ENCODE data around the gene ERF.
A peak's percentile ranks its signal among the peaks of the same experiment; 100 is the strongest.

ERF gene

GRCh38 chr19:42254850-42255765 is at the start of gene ERF:
TSS of gene ERF (minus strand) at chr19:42255128. CDS start at chr19:42254999, 129 bp downstream.
- Histone ChIP-seq H3K9me3 (ENCODE audit: control insufficient read depth, insufficient read depth, low read depth, low read length) (no peaks in the 10 kb centered on the region), H3K36me3 (ENCODE audit: control insufficient read depth, insufficient read depth, low read length) (peaks cover 4% of the 10 kb centered on the region), H3K27me3 (ENCODE audit: control insufficient read depth, insufficient read depth, low read length) (no peaks in the 10 kb centered on the region), H3K9ac (ENCODE audit: low read length) (peak within 1 kb of the TSS; percentile 92), H3K4me1 (ENCODE audit: control insufficient read depth, insufficient read depth, low read length) (peaks cover 26% of the 10 kb centered on the region), H3K4me3 (ENCODE audit: low read depth, low read length) (peak within 1 kb of the TSS; percentile 95), H3K27ac (ENCODE audit: low read depth, low read length) (peak within 1 kb of the TSS; percentile 98)

- H3K9ac ChIP-seq (ENCODE audit: low read length), result no peak overlapping the region
- peaks cover 17% of the 10 kb centered on the region for H3K4me1 ChIP-seq (ENCODE audit: control insufficient read depth, insufficient read depth, low read length)
- H3K27me3 ChIP-seq (ENCODE audit: control insufficient read depth, insufficient read depth, low read length), result no peaks in the 10 kb centered on the region
- no peak overlapping the region for H3K4me3 ChIP-seq (ENCODE audit: low read depth, low read length)
- H3K27ac ChIP-seq (ENCODE audit: low read depth, low read length), result no peak overlapping the region
- no peaks in the 10 kb centered on the region for H3K9me3 ChIP-seq (ENCODE audit: control insufficient read depth, insufficient read depth, low read depth, low read length)
- H3K36me3 ChIP-seq (ENCODE audit: control insufficient read depth, insufficient read depth, low read length), result peaks cover 6% of the 10 kb centered on the region
These were observed 48.9 kb upstream of the ERF start for GRCh38 chr19:42303876-42304275.

GRCh38 chr19:42303101-42303464 is 48.2 kb upstream of the ERF start:
- peak overlapping the region; percentile 99 for H3K4me3 ChIP-seq (ENCODE audit: low read depth, low read length)

GRCh38 chr19:42301646-42302203 is 46.8 kb upstream of the ERF start, which contains the start of gene PRR19:
TSS of gene PRR19 (plus strand) at chr19:42302132. CDS start at chr19:42309585, 7,453 bp downstream.
- Histone ChIP-seq H3K4me1 (ENCODE audit: control insufficient read depth, insufficient read depth, low read length) (peaks cover 17% of the 10 kb centered on the region), H3K4me3 (ENCODE audit: low read depth, low read length) (peak within 1 kb of the TSS; percentile 99), H3K27ac (ENCODE audit: low read depth, low read length) (peak within 1 kb of the TSS; percentile 57; the same call in 1 of the 2 replicates), H3K36me3 (ENCODE audit: control insufficient read depth, insufficient read depth, low read length) (peaks cover 12% of the 10 kb centered on the region), H3K9ac (ENCODE audit: low read length) (peak within 1 kb of the TSS; percentile 89), H3K9me3 (ENCODE audit: control insufficient read depth, insufficient read depth, low read depth, low read length) (no peaks in the 10 kb centered on the region), H3K27me3 (ENCODE audit: control insufficient read depth, insufficient read depth, low read length) (no peaks in the 10 kb centered on the region)

More at GRCh38 chr19:42303101-42303464, 48.2 kb upstream of the ERF start:
- Histone ChIP-seq H3K27me3 (ENCODE audit: control insufficient read depth, insufficient read depth, low read length) (no peaks in the 10 kb centered on the region), H3K9ac (ENCODE audit: low read length) (peak overlapping the region; percentile 57), H3K9me3 (ENCODE audit: control insufficient read depth, insufficient read depth, low read depth, low read length) (no peaks in the 10 kb centered on the region), H3K27ac (ENCODE audit: low read depth, low read length) (0 out of 2 replicates have a peak overlapping the region, but pooled peaks have one; percentile 57), H3K4me1 (ENCODE audit: control insufficient read depth, insufficient read depth, low read length) (peaks cover 17% of the 10 kb centered on the region), H3K36me3 (ENCODE audit: control insufficient read depth, insufficient read depth, low read length) (peaks cover 6% of the 10 kb centered on the region)

GRCh38 chr19:42297039-42297438 is 42.1 kb upstream of the ERF start:
- Histone ChIP-seq H3K9me3 (ENCODE audit: control insufficient read depth, insufficient read depth, low read depth, low read length) (no peaks in the 10 kb centered on the region), H3K9ac (ENCODE audit: low read length) (no peak overlapping the region), H3K27ac (ENCODE audit: low read depth, low read length) (no peak overlapping the region), H3K36me3 (ENCODE audit: control insufficient read depth, insufficient read depth, low read length) (peaks cover 48% of the 10 kb centered on the region), H3K27me3 (ENCODE audit: control insufficient read depth, insufficient read depth, low read length) (no peaks in the 10 kb centered on the region), H3K4me3 (ENCODE audit: low read depth, low read length) (no peak overlapping the region), H3K4me1 (ENCODE audit: control insufficient read depth, insufficient read depth, low read length) (peaks cover 7% of the 10 kb centered on the region)

GRCh38 chr19:42295831-42296525 is 41.0 kb upstream of the ERF start:
- Histone ChIP-seq H3K27me3 (ENCODE audit: control insufficient read depth, insufficient read depth, low read length) (no peaks in the 10 kb centered on the region), H3K9ac (ENCODE audit: low read length) (no peak overlapping the region), H3K36me3 (ENCODE audit: control insufficient read depth, insufficient read depth, low read length) (peaks cover 59% of the 10 kb centered on the region), H3K4me3 (ENCODE audit: low read depth, low read length) (no peak overlapping the region), H3K4me1 (ENCODE audit: control insufficient read depth, insufficient read depth, low read length) (peaks cover 10% of the 10 kb centered on the region), H3K27ac (ENCODE audit: low read depth, low read length) (no peak overlapping the region), H3K9me3 (ENCODE audit: control insufficient read depth, insufficient read depth, low read depth, low read length) (no peaks in the 10 kb centered on the region)

- Histone ChIP-seq H3K4me1 (ENCODE audit: control insufficient read depth, insufficient read depth, low read length) (peaks cover 15% of the 10 kb centered on the region), H3K9ac (ENCODE audit: low read length) (no peak overlapping the region), H3K4me3 (ENCODE audit: low read depth, low read length) (no peak overlapping the region), H3K27ac (ENCODE audit: low read depth, low read length) (no peak overlapping the region), H3K27me3 (ENCODE audit: control insufficient read depth, insufficient read depth, low read length) (no peaks in the 10 kb centered on the region), H3K36me3 (ENCODE audit: control insufficient read depth, insufficient read depth, low read length) (peaks cover 65% of the 10 kb centered on the region), H3K9me3 (ENCODE audit: control insufficient read depth, insufficient read depth, low read depth, low read length) (no peaks in the 10 kb centered on the region)
These were observed 40.4 kb upstream of the ERF start for GRCh38 chr19:42295342-42295741.

GRCh38 chr19:42294471-42295137 is 39.7 kb upstream of the ERF start:
- Histone ChIP-seq H3K4me3 (ENCODE audit: low read depth, low read length) (no peak overlapping the region), H3K36me3 (ENCODE audit: control insufficient read depth, insufficient read depth, low read length) (peaks cover 66% of the 10 kb centered on the region), H3K4me1 (ENCODE audit: control insufficient read depth, insufficient read depth, low read length) (peaks cover 15% of the 10 kb centered on the region), H3K27me3 (ENCODE audit: control insufficient read depth, insufficient read depth, low read length) (no peaks in the 10 kb centered on the region), H3K9me3 (ENCODE audit: control insufficient read depth, insufficient read depth, low read depth, low read length) (no peaks in the 10 kb centered on the region), H3K27ac (ENCODE audit: low read depth, low read length) (no peak overlapping the region), H3K9ac (ENCODE audit: low read length) (no peak overlapping the region)

- no peak overlapping the region for H3K4me3 ChIP-seq (ENCODE audit: low read depth, low read length)
- H3K9me3 ChIP-seq (ENCODE audit: control insufficient read depth, insufficient read depth, low read depth, low read length), result no peaks in the 10 kb centered on the region
- H3K36me3 ChIP-seq (ENCODE audit: control insufficient read depth, insufficient read depth, low read length), result peaks cover 73% of the 10 kb centered on the region
- H3K27ac ChIP-seq (ENCODE audit: low read depth, low read length), result no peak overlapping the region
- peaks cover 15% of the 10 kb centered on the region for H3K4me1 ChIP-seq (ENCODE audit: control insufficient read depth, insufficient read depth, low read length)
- H3K27me3 ChIP-seq (ENCODE audit: control insufficient read depth, insufficient read depth, low read length), result no peaks in the 10 kb centered on the region
- H3K9ac ChIP-seq (ENCODE audit: low read length), result no peak overlapping the region
These were observed 39.0 kb upstream of the ERF start for GRCh38 chr19:42293948-42294347.

- Histone ChIP-seq H3K9me3 (ENCODE audit: control insufficient read depth, insufficient read depth, low read depth, low read length) (no peaks in the 10 kb centered on the region), H3K4me3 (ENCODE audit: low read depth, low read length) (no peak overlapping the region), H3K36me3 (ENCODE audit: control insufficient read depth, insufficient read depth, low read length) (peaks cover 77% of the 10 kb centered on the region), H3K9ac (ENCODE audit: low read length) (no peak overlapping the region), H3K4me1 (ENCODE audit: control insufficient read depth, insufficient read depth, low read length) (peaks cover 15% of the 10 kb centered on the region), H3K27ac (ENCODE audit: low read depth, low read length) (no peak overlapping the region), H3K27me3 (ENCODE audit: control insufficient read depth, insufficient read depth, low read length) (no peaks in the 10 kb centered on the region)
These were observed 38.6 kb upstream of the ERF start for GRCh38 chr19:42293540-42293939.
